ENCODE results near the gene POMC.
"Not testable (repeated sequence)": the region's sequence is repeated elsewhere in the genome, so short reads cannot be mapped to it uniquely, and the experiment has no call there.

POMC gene

GRCh38 chr2:25132693-25133092 lies 35.7 kb downstream of the POMC start:
- no peak for DNase-seq (ENCODE audit: low read depth in 2 of 2)

- DNase-seq (ENCODE audit: low read depth in 2 of 2): no peak
Measured at GRCh38 chr2:25132299-25132635, 36.1 kb downstream of the POMC start.

GRCh38 chr2:25131567-25132298 lies 36.6 kb downstream of the POMC start:
- no peak for DNase-seq (ENCODE audit: low read depth in 2 of 2)

- no peak for DNase-seq (ENCODE audit: low read depth in 2 of 2)
Measured at GRCh38 chr2:25131253-25131566, 37.2 kb downstream of the POMC start.

- no peak for DNase-seq (ENCODE audit: low read depth in 2 of 2)
Measured at GRCh38 chr2:25129901-25130520, 38.4 kb downstream of the POMC start.

- DNase-seq (ENCODE audit: low read depth in 2 of 2): no peak
Measured at GRCh38 chr2:25127646-25128045, 40.7 kb downstream of the POMC start.

GRCh38 chr2:25127071-25127470 lies 41.3 kb downstream of the POMC start:
- DNase-seq (ENCODE audit: low read depth in 2 of 2): not testable (repeated sequence)

- no peak for DNase-seq (ENCODE audit: low read depth in 2 of 2)
Measured at GRCh38 chr2:25125976-25126375, 42.4 kb downstream of the POMC start.

GRCh38 chr2:25125189-25125588 lies 43.2 kb downstream of the POMC start:
- no peak for DNase-seq (ENCODE audit: low read depth in 2 of 2)

- DNase-seq (ENCODE audit: low read depth in 2 of 2): no peak
Measured at GRCh38 chr2:25123682-25124081, 44.7 kb downstream of the POMC start.

GRCh38 chr2:25122367-25122766 lies 46.0 kb downstream of the POMC start:
- DNase-seq (ENCODE audit: low read depth in 2 of 2): no peak

GRCh38 chr2:25119263-25119662 lies 49.1 kb downstream of the POMC start:
- DNase-seq (ENCODE audit: low read depth in 2 of 2): no peak

GRCh38 chr2:25116956-25117355 lies 51.4 kb downstream of the POMC start:
- DNase-seq (ENCODE audit: low read depth in 2 of 2): no peak

GRCh38 chr2:25115902-25116301 lies 52.5 kb downstream of the POMC start:
- no peak for DNase-seq (ENCODE audit: low read depth in 2 of 2)

GRCh38 chr2:25115249-25115883 lies 53.0 kb downstream of the POMC start:
- no peak for DNase-seq (ENCODE audit: low read depth in 2 of 2)

GRCh38 chr2:25112113-25112512 lies 56.3 kb downstream of the POMC start:
- DNase-seq (ENCODE audit: low read depth in 2 of 2): no peak
